GM23248 (cell line): Measurements from ENCODE around the gene PSMB10. TPM values are rescaled to one million over a fixed set of nuclear protein-coding genes. Genes with fewer than 3 reads are reported as not detected.

Source experiments
- DNase-seq: peaks from one replicate; pipeline ENCODE4 v3.0.0-alpha.2; 2015
- H2AFZ ChIP-seq: fragments of 200-600 bp; sonication (generic); 2 replicates; pipeline ENCODE4 v1.6.1; 2016; ENCODE audit warnings: antibody characterized with exemption
- H3F3A ChIP-seq: fragments of 200-600 bp; sonication (generic); 2 replicates; pipeline ENCODE4 v1.6.1; 2016; ENCODE audit warnings: mild to moderate bottlenecking, antibody characterized with exemption, mixed run types; ENCODE audit not compliant: insufficient read depth
- H3K27ac ChIP-seq: fragments of 200-600 bp; sonication (generic); 2 replicates; pipeline ENCODE4 v1.5.1; 2016; ENCODE audit warnings: mild to moderate bottlenecking
- H3K27me3 ChIP-seq: fragments of 200-600 bp; sonication (generic); replicated peaks from 2 replicates; pipeline ENCODE4 v1.6.1; 2016; ENCODE audit warnings: mild to moderate bottlenecking; ENCODE audit not compliant: insufficient read depth
- H3K36me3 ChIP-seq: fragments of 200-600 bp; sonication (generic); 2 replicates; pipeline ENCODE4 v1.6.1; 2016; ENCODE audit warnings: low read depth, mild to moderate bottlenecking
- H3K4me1 ChIP-seq: fragments of 200-600 bp; sonication (generic); 2 replicates; pipeline ENCODE4 v1.6.1; 2016; ENCODE audit warnings: mild to moderate bottlenecking; ENCODE audit not compliant: insufficient read depth
- H3K4me2 ChIP-seq: fragments of 200-600 bp; sonication (generic); one replicate; pipeline ENCODE4 v1.6.1; 2016; ENCODE audit warnings: mild to moderate bottlenecking; ENCODE audit not compliant: unreplicated experiment
- H3K4me3 ChIP-seq: fragments of 200-600 bp; sonication (generic); 2 replicates; pipeline ENCODE4 v1.5.1; 2016; ENCODE audit warnings: mild to moderate bottlenecking
- H3K79me2 ChIP-seq: fragments of 200-600 bp; sonication (generic); 2 replicates; pipeline ENCODE4 v1.6.1; 2016; ENCODE audit warnings: mild to moderate bottlenecking; ENCODE audit not compliant: insufficient read depth
- H3K9ac ChIP-seq: fragments of 200-600 bp; sonication (generic); 2 replicates; pipeline ENCODE4 v1.6.1; 2016; ENCODE audit warnings: mild to moderate bottlenecking
- H3K9me2 ChIP-seq: fragments of 200-600 bp; sonication (generic); 2 replicates; pipeline ENCODE4 v1.6.1; 2016; ENCODE audit warnings: mixed run types, mild to moderate bottlenecking, moderate library complexity; ENCODE audit not compliant: insufficient read depth
- H3K9me3 ChIP-seq: fragments of 200-600 bp; sonication (generic); one replicate; pipeline ENCODE4 v1.6.1; 2017; ENCODE audit warnings: low read depth
- H4K20me1 ChIP-seq: fragments of 200-600 bp; sonication (generic); 2 replicates; pipeline ENCODE4 v1.6.0; 2016; ENCODE audit not compliant: insufficient read depth
- EZH2 ChIP-seq: fragments of 200-600 bp; sonication (generic); IDR thresholded peaks from 2 replicates; pipeline ENCODE4 v1.6.1; 2018; ENCODE audit warnings: antibody characterized with exemption, mild to moderate bottlenecking; ENCODE audit not compliant: insufficient read depth, poor library complexity, severe bottlenecking
- EZH2phosphoT487 ChIP-seq: fragments of 200-600 bp; sonication (generic); IDR thresholded peaks from 2 replicates; pipeline ENCODE4 v1.6.1; 2018; ENCODE audit warnings: antibody characterized with exemption, moderate library complexity, mild to moderate bottlenecking, low read depth; ENCODE audit not compliant: insufficient read depth
- WGBS, 2 experiments: methylation state at CpG; one replicate each; pipeline ENCODE4 v1.1.6; 2015 to 2017; ENCODE audit warnings: low lambda C conversion rate in 2 of 2, low coverage in 1 of 2; ENCODE audit errors: missing lambda C conversion rate in 2 of 2; 5-methylcytosine and 5-hydroxymethylcytosine counted together
- in situ Hi-C: fragments of 300-500 bp; cut with MboI; formaldehyde crosslinking; loops from 2 replicates; pipeline ENCODE4 v1.15.0; 2020
- polyA plus RNA-seq: library from polyadenylated mRNA; unstranded; fragments of >200 nt; fragmentation: Nextera tagmentation; extraction: Ambion mirVana; gene quantifications from 2 replicates; pipeline ENCODE4 v1.2.1, GENCODE V29; 2016
- total RNA-seq: library from RNA; depleted of rRNA; stranded (reverse); fragments of >200 nt; shearing (Covaris generic); gene quantifications from 2 replicates; pipeline ENCODE4 v1.2.3, GENCODE V29; 2014

The PSMB10 gene
- total and polyA plus RNA-seq, 2 experiments from 2014 or later = 18.9 to 55.1 TPM

- H3K9ac ChIP-seq = no peak overlapping the region
- no peaks in the 10 kb centered on the region for H3F3A ChIP-seq
- no peaks in the 10 kb centered on the region for H4K20me1 ChIP-seq
- H2AFZ ChIP-seq = no peak overlapping the region
- H3K4me2 ChIP-seq = no peak overlapping the region
- H3K4me3 ChIP-seq = no peak overlapping the region
- DNase-seq = no peak
- no peak overlapping the region for H3K27ac ChIP-seq
- no peaks in the 10 kb centered on the region for H3K79me2 ChIP-seq
- no peaks in the 10 kb centered on the region for H3K9me2 ChIP-seq
- peaks cover 16% of the 10 kb centered on the region; the same call in 1 of the 2 replicates for H3K36me3 ChIP-seq
- 90 to 92% methylated on average over 15 of the region's 15 CpGs for WGBS, 2 experiments
- in situ Hi-C loops = no loop called here
- TF ChIP-seq EZH2phosphoT487 = no peak
- TF ChIP-seq EZH2 = no peak
- H3K4me1 ChIP-seq = no peaks in the 10 kb centered on the region
- no peaks in the 10 kb centered on the region for H3K9me3 ChIP-seq
- no peaks in the 10 kb centered on the region for H3K27me3 ChIP-seq
Measured at GRCh38 chr16:67948015-67948414, 11.4 kb upstream of the PSMB10 start.

- no peak overlapping the region for H3K27ac ChIP-seq
- H3K9me2 ChIP-seq = no peaks in the 10 kb centered on the region
- H2AFZ ChIP-seq = no peak overlapping the region
- no peak overlapping the region for H3K4me3 ChIP-seq
- no peak overlapping the region for H3K9ac ChIP-seq
- no peaks in the 10 kb centered on the region for H3K9me3 ChIP-seq
- H3K4me2 ChIP-seq = no peak overlapping the region
- H3K36me3 ChIP-seq = peaks cover 12% of the 10 kb centered on the region; the same call in 1 of the 2 replicates
- no peaks in the 10 kb centered on the region for H3K79me2 ChIP-seq
- no peaks in the 10 kb centered on the region for H3K27me3 ChIP-seq
- TF ChIP-seq EZH2phosphoT487 (no peak), EZH2 (no peak)
- no peak for DNase-seq
- no peaks in the 10 kb centered on the region for H4K20me1 ChIP-seq
- WGBS, 2 experiments = 92 to 96% methylated on average over 24 to 28 of the region's 28 CpGs
- H3F3A ChIP-seq = no peaks in the 10 kb centered on the region
- in situ Hi-C loops = no loop called here
- no peaks in the 10 kb centered on the region for H3K4me1 ChIP-seq
Measured at GRCh38 chr16:67946966-67947558, 10.4 kb upstream of the PSMB10 start.

- Histone ChIP-seq H2AFZ (no peak overlapping the region), H3K4me1 (no peaks in the 10 kb centered on the region), H3K4me2 (no peak overlapping the region), H3K4me3 (no peak overlapping the region), H3K27ac (no peak overlapping the region), H3K9me3 (no peaks in the 10 kb centered on the region), H3K9me2 (no peaks in the 10 kb centered on the region), H3K36me3 (peaks cover 17% of the 10 kb centered on the region; the same call in 1 of the 2 replicates), H3K9ac (no peak overlapping the region), H3F3A (0 out of 2 replicates have a peak, but pooled peaks cover 7% of the 10 kb centered on the region), H3K27me3 (no peaks in the 10 kb centered on the region), H4K20me1 (no peaks in the 10 kb centered on the region), H3K79me2 (no peaks in the 10 kb centered on the region)
- in situ Hi-C loops = no loop called here
- WGBS, 2 experiments = 94% methylated on average over 20 of the region's 20 CpGs
- DNase-seq = no peak
- TF ChIP-seq EZH2 = no peak
- no peak for TF ChIP-seq EZH2phosphoT487
Measured at GRCh38 chr16:67946128-67946569, 9.5 kb upstream of the PSMB10 start.

- in situ Hi-C loops = no loop called here
- Histone ChIP-seq H3K4me2 (no peak overlapping the region), H4K20me1 (no peaks in the 10 kb centered on the region), H2AFZ (no peak overlapping the region), H3K9me2 (no peaks in the 10 kb centered on the region), H3K4me3 (no peak overlapping the region), H3K36me3 (peaks cover 18% of the 10 kb centered on the region; the same call in 1 of the 2 replicates), H3K9me3 (no peaks in the 10 kb centered on the region), H3K27me3 (no peaks in the 10 kb centered on the region), H3K4me1 (no peaks in the 10 kb centered on the region), H3K79me2 (no peaks in the 10 kb centered on the region), H3K9ac (no peak overlapping the region), H3K27ac (no peak overlapping the region), H3F3A (0 out of 2 replicates have a peak, but pooled peaks cover 12% of the 10 kb centered on the region)
- 81 to 90% methylated on average over 21 to 24 of the region's 24 CpGs for WGBS, 2 experiments
- no peak for TF ChIP-seq EZH2phosphoT487
- TF ChIP-seq EZH2 = no peak
- DNase-seq = no peak
Measured at GRCh38 chr16:67945392-67945933, 8.8 kb upstream of the PSMB10 start.
